GM03348 (cell line): Measurements from ENCODE around the gene NSUN2.
"Not testable (repeated sequence)": the region's sequence is repeated elsewhere in the genome, so short reads cannot be mapped to it uniquely, and the experiment has no call there.

Experiments
- DNase-seq: peaks from one replicate; pipeline ENCODE4 v3.0.0; 2012; ENCODE audit warnings: low spot score

The NSUN2 gene

DNA sequence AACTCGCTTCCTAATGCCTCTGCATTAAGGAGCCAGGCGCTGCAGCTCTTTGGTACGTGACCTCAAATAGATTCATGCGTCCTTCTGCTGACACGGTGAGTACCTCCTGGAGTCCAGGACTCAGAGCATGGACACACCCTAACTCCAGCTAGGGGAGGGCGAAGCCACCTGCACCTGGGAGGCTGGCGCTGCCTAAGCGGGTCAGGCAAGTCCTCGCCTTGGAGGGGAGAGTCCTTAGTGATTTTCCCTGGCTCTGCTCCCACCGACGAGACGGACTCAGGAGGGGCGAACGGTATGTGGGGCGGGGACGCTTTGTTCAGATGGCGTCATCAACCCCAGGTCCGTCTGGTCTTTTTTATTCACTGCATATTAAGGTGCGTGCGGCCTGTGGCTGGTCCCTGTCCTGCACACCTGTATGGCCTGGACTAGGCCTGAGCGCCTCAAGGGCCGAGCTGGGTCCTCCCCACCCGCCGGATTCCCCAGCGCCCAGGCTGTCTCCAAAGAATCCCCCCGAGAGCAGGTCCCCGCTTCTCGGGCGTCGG is 50.3 kb downstream of the NSUN2 start:
- DNase-seq = no peak

DNA sequence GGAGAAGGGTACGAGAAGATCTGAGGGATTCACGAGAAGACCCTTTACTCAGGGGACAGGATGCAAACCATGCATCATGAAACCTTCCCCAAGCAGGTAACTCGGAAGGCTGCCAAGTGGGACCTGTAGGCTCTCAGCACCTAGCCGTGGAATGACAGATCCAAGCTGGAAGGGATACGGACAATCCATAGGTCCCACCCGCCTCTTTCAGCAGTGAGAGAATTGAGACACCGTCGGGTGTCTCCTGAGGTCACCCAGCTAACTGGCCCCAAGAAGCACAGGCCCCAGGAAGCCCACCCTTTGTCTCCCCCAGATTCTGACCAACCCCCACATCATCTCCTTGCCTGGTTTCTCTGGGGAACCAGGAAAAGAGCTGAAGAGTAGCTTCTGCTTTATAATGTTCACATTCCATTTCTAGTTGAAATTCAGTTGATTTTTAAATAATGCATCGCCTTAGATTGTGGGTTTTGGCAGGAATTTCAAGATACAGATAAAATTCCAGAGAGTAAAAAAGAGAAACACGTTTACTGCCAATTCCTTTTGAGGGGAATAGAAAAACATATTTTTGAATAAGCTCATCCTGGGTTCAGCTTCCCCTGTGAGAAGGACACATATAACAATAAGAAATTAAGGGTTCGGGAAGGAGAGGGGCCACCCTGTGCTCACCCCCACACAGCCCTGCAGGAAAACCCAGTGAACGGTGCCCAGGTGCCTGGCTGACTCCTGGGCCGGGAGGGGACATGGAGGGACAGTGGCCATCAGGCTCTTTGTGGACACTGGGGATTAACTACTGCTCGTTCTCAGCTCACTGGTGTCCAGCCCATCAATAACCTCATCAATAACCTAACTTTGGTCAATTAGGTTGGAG is 51.1 kb downstream of the NSUN2 start:
- DNase-seq = no peak

DNA sequence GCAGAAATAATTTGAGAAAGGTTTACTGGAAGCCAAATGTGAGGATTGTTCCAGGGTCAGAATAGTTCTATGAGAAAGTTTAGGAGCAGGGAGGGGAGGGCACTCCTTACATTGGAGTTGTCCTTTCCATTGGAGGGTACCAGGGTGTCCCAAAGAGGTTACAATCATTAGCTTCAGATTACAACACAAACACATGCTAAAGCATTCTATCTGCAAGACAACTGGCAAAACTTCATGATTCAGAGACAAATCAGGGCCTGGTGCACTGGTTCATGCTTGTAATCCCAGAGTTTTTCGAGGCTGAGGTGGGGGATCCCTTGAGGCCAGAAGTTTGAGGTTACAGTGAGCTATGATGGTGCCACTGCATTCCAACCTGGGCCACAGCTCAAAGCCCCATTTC is 51.8 kb downstream of the NSUN2 start:
- no peak for DNase-seq

- DNase-seq = no peak
These were observed 53.3 kb downstream of the NSUN2 start for GRCh38 chr5:6579535-6579934.

DNA sequence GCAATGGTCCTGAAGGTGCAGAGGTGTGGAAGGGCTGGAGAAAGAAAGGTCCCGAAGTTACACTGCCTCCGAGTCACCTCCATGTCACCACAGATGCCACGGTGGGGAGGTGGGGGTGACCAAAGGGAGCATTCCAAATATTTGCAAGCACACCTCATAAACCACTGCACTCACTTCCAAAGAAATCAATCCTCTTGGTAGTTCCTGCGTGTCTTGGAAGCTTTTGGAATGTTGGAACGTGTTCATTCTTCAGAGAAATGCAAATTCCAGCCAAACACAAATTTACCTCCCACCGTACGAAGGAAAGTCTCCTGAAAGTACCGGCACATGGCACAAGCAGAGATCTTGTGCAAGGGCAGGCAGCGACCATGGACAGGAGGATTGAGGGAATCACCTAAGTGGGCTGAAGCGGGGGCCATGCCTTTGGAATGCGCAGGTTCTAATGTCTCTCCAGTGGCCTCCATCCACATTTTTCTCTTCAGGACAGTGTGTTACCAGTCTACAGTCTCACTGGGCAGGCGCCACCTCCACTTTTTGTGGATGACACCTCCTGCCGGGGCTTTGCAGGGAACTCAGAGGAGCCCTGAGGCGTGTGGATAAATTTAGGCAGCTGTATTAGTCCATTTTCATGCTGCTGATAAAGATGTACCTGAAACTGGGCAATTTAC is 54.0 kb downstream of the NSUN2 start:
- no peak for DNase-seq

- DNase-seq = peak; percentile 73
These were observed 55.9 kb downstream of the NSUN2 start for GRCh38 chr5:6576861-6577501.

- no peak for DNase-seq
These were observed 58.2 kb downstream of the NSUN2 start for GRCh38 chr5:6574537-6575245.

GRCh38 chr5:6574111-6574510 is 58.7 kb downstream of the NSUN2 start:
- no peak for DNase-seq

DNA sequence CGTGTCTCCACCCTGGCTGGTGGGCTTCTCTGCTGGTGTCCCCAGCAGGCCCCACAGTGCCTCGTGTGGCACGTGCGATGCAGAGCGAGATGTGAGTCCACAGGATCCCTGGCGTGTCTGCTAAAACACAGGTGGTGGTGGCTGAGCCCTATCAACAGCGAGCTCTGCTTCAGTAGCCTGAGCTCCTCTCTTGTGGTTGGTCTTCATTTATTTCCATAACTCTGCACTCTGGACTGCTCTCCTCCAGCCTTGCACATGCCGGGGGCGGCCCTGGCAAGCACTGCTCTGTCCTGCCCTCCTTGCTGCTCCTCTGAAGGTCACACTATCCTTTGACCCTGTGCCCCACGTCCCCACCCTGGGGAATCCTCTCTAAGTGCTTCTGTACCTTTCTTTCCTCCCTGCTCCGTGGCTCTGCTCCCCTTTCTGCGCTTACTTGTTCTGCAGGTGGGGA is 59.2 kb downstream of the NSUN2 start:
- DNase-seq = no peak

- DNase-seq = no peak
These were observed 59.9 kb downstream of the NSUN2 start for GRCh38 chr5:6572825-6573380.

- no peak for DNase-seq
These were observed 60.6 kb downstream of the NSUN2 start for GRCh38 chr5:6572086-6572824.

DNA sequence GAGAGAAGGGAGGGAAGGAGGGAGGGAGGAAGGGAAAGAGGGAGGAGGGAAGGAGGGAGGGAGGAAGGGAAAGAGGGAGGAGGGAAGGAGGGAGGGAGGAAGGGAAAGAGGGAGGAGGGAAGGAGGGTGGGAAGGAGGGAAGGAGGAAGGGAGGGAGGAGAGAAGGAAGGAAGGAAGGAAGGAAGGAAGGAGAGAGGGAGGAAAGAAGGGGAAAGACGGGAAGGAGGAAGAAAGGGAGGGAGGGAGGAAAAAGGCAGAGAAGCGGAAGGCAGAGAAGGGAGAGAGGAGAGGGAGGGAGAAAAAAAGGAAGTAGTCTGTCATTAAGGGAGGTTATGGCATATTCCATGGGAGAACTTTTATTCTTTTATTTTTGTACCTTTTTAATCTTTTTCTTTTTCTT is 61.2 kb downstream of the NSUN2 start:
- DNase-seq = not testable (repeated sequence)

GRCh38 chr5:6570530-6570929 is 62.3 kb downstream of the NSUN2 start:
- no peak for DNase-seq

- no peak for DNase-seq
These were observed 64.0 kb downstream of the NSUN2 start for GRCh38 chr5:6568889-6569288.

GRCh38 chr5:6568383-6568782 is 64.5 kb downstream of the NSUN2 start:
- no peak for DNase-seq

GRCh38 chr5:6567835-6568234 is 65.0 kb downstream of the NSUN2 start:
- DNase-seq = no peak

GRCh38 chr5:6567068-6567467 is 65.8 kb downstream of the NSUN2 start:
- DNase-seq = no peak

GRCh38 chr5:6565492-6565891 is 67.4 kb downstream of the NSUN2 start:
- DNase-seq = no peak

DNA sequence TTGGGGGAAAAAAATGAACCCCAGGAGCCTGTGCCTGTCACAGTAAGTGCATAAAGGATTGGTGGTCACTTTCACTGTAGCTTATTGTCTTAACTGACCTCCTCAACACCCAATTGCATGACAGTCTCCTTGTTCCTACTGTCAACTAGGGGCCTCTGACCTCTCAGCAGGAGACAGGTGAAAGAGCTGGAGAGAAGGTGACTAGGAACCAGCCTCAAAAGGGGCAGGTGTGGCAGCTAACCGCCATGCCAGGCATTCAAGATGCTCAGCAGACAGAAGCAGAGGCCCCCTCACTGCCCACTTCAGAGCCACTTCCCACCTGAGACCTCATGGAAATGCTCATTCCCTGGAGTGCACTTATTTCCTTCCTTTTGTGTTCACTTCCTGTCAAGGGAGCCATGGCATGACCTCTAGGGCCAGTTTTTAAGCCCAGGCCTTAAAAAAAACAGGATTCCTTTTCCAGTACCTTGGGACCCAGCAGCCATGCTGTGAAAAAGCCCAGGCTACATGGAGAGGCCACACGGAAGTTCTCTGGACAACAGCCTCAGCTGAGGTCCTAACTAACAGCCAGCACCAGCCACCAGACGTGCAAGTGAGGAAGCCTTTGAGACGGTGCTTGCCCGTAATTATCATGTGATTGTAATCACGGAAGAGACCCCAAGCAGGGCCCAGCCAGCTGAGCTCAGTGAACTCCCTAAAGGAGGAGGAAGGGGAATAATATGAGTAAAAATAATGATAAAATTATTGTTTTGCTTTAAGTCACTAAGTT is 74.9 kb downstream of the NSUN2 start:
- no peak for DNase-seq

GRCh38 chr5:6556802-6557102 is 76.1 kb downstream of the NSUN2 start:
- DNase-seq = no peak
